Neural progenitor cell (in vitro differentiated cells): ENCODE results near the gene TAS2R16. TPM values are rescaled to one million over a fixed set of nuclear protein-coding genes. Genes with fewer than 3 reads are reported as not detected.

ENCODE experiments used
- DNase-seq: peaks from one replicate; pipeline ENCODE4 v3.0.0-alpha.2; 2016; ENCODE audit warnings: low spot score
- H2AFZ ChIP-seq: fragments of 200-600 bp; sonication (generic); replicated peaks from 2 replicates; pipeline ENCODE4 v1.6.1; 2016; ENCODE audit warnings: antibody characterized with exemption
- H3F3A ChIP-seq: fragments of 200-600 bp; sonication (generic); 2 replicates; pipeline ENCODE4 v1.6.1; 2016; ENCODE audit warnings: antibody characterized with exemption, low read depth
- H3K27ac ChIP-seq: fragments of 200-600 bp; sonication (generic); 2 replicates; pipeline ENCODE4 v1.5.1; 2016; ENCODE audit warnings: mild to moderate bottlenecking
- H3K27me3 ChIP-seq: fragments of 200-600 bp; sonication (generic); 2 replicates; pipeline ENCODE4 v1.6.1; 2016; ENCODE audit warnings: mild to moderate bottlenecking, moderate library complexity
- H3K36me3 ChIP-seq: fragments of 200-600 bp; sonication (generic); 2 replicates; pipeline ENCODE4 v1.5.1; 2016
- H3K4me1 ChIP-seq: fragments of 200-600 bp; sonication (generic); 2 replicates; pipeline ENCODE4 v1.6.1; 2016; ENCODE audit warnings: mixed run types
- H3K4me2 ChIP-seq: fragments of 200-600 bp; sonication (generic); 2 replicates; pipeline ENCODE4 v1.6.1; 2016
- H3K4me3 ChIP-seq: fragments of 200-600 bp; sonication (generic); 2 replicates; pipeline ENCODE4 v1.5.1; 2016
- H3K79me2 ChIP-seq: fragments of 200-600 bp; sonication (generic); 2 replicates; pipeline ENCODE4 v1.6.1; 2016; ENCODE audit warnings: low read depth
- H3K9ac ChIP-seq: fragments of 200-600 bp; sonication (generic); 2 replicates; pipeline ENCODE4 v1.6.1; 2016
- H3K9me3 ChIP-seq: fragments of 200-600 bp; sonication (generic); 2 replicates; pipeline ENCODE4 v1.5.1; 2016; ENCODE audit warnings: low read depth
- H4K20me1 ChIP-seq: fragments of 200-600 bp; sonication (generic); 2 replicates; pipeline ENCODE4 v1.6.1; 2016; ENCODE audit warnings: low read depth
- H3K27ac Mint-ChIP-seq: 3 replicates; pipeline ENCODE4 v1.8.0; 2021; ENCODE audit warnings: mixed read lengths
- H3K27me3 Mint-ChIP-seq: 2 replicates; pipeline ENCODE4 v1.8.0; 2022; ENCODE audit warnings: low read depth, mild to moderate bottlenecking, inconsistent platforms, moderate library complexity, mixed read lengths; ENCODE audit not compliant: insufficient read depth
- H3K36me3 Mint-ChIP-seq: 3 replicates; pipeline ENCODE4 v1.8.0; 2021; ENCODE audit warnings: mixed read lengths
- H3K4me1 Mint-ChIP-seq: 3 replicates; pipeline ENCODE4 v1.8.0; 2021; ENCODE audit warnings: mixed read lengths
- H3K4me3 Mint-ChIP-seq: 3 replicates; pipeline ENCODE4 v1.8.0; 2021; ENCODE audit warnings: mild to moderate bottlenecking, moderate library complexity, mixed read lengths
- H3K9me3 Mint-ChIP-seq: 3 replicates; pipeline ENCODE4 v1.8.0; 2020; ENCODE audit warnings: mixed read lengths
- CTCF ChIP-seq: fragments of 200-600 bp; sonication (generic); IDR thresholded peaks from 2 replicates; pipeline ENCODE4 v1.5.1; 2017; ENCODE audit warnings: antibody characterized with exemption, mild to moderate bottlenecking
- EZH2 ChIP-seq: fragments of 200-600 bp; sonication (generic); IDR thresholded peaks from 2 replicates; pipeline ENCODE4 v1.6.1; 2017; ENCODE audit warnings: antibody characterized with exemption, mild to moderate bottlenecking, moderate library complexity
- EZH2phosphoT487 ChIP-seq: fragments of 200-600 bp; sonication (generic); IDR thresholded peaks from 2 replicates; pipeline ENCODE4 v1.6.1; 2017; ENCODE audit warnings: antibody characterized with exemption
- total RNA-seq: library from RNA; depleted of rRNA; stranded (reverse); fragments of >200 nt; gene quantifications from 2 replicates; pipeline ENCODE4 v1.2.3, GENCODE V29; 2015; ENCODE audit warnings: low replicate concordance

The TAS2R16 gene
- total RNA-seq, 1 donor from 2014 or later = not detected

- no peak overlapping the region for H3K4me3 Mint-ChIP-seq
- no peak overlapping the region for H3K27ac Mint-ChIP-seq
- peaks cover 14% of the 10 kb centered on the region for H3K4me1 ChIP-seq
- no peak overlapping the region for H3K27ac ChIP-seq
- no peaks in the 10 kb centered on the region for H3K27me3 ChIP-seq
- H4K20me1 ChIP-seq = no peaks in the 10 kb centered on the region
- H3K9me3 ChIP-seq = no peaks in the 10 kb centered on the region
- peaks cover 6% of the 10 kb centered on the region for H3K4me1 Mint-ChIP-seq
- no peak overlapping the region for H3K4me3 ChIP-seq
- peaks cover 4% of the 10 kb centered on the region for H3K27me3 Mint-ChIP-seq
- no peaks in the 10 kb centered on the region for H3K79me2 ChIP-seq
- no peaks in the 10 kb centered on the region for H3K36me3 Mint-ChIP-seq
- H3K36me3 ChIP-seq = no peaks in the 10 kb centered on the region
- no peak overlapping the region for H2AFZ ChIP-seq
- peaks cover 16% of the 10 kb centered on the region for H3F3A ChIP-seq
- H3K9me3 Mint-ChIP-seq = peaks cover 2% of the 10 kb centered on the region
- H3K9ac ChIP-seq = no peak overlapping the region
- TF ChIP-seq CTCF (no peak), EZH2phosphoT487 (no peak), EZH2 (no peak)
- no peak for DNase-seq
- no peak overlapping the region for H3K4me2 ChIP-seq
Observed at GRCh38 chr7:122989041-122989440, 6.5 kb downstream of the TAS2R16 start.

GRCh38 chr7:122988333-122988732 is 7.2 kb downstream of the TAS2R16 start:
- no peak overlapping the region for H3K4me2 ChIP-seq
- H3K27ac Mint-ChIP-seq = no peak overlapping the region
- DNase-seq = no peak

GRCh38 chr7:122987463-122987862 is 8.0 kb downstream of the TAS2R16 start:
- Histone ChIP-seq H3F3A (peaks cover 16% of the 10 kb centered on the region), H3K4me2 (peak overlapping the region; percentile 44), H3K36me3 (no peaks in the 10 kb centered on the region), H3K4me1 (peaks cover 28% of the 10 kb centered on the region), H3K9ac (no peak overlapping the region), H3K9me3 (no peaks in the 10 kb centered on the region), H3K4me3 (no peak overlapping the region), H3K27ac (no peak overlapping the region), H4K20me1 (no peaks in the 10 kb centered on the region), H3K27me3 (no peaks in the 10 kb centered on the region), H3K79me2 (no peaks in the 10 kb centered on the region), H2AFZ (no peak overlapping the region)
- H3K27ac Mint-ChIP-seq = no peak overlapping the region
- H3K4me3 Mint-ChIP-seq = no peak overlapping the region
- no peaks in the 10 kb centered on the region for H3K36me3 Mint-ChIP-seq
- DNase-seq = peak; percentile 41
- TF ChIP-seq EZH2 (no peak), EZH2phosphoT487 (no peak), CTCF (no peak)
- H3K4me1 Mint-ChIP-seq = peaks cover 11% of the 10 kb centered on the region
- H3K9me3 Mint-ChIP-seq = peaks cover 2% of the 10 kb centered on the region
- H3K27me3 Mint-ChIP-seq = peaks cover 4% of the 10 kb centered on the region

More at GRCh38 chr7:122988333-122988732, 7.2 kb downstream of the TAS2R16 start:
- H2AFZ ChIP-seq = no peak overlapping the region
- Mint-ChIP-seq H3K9me3 (peaks cover 2% of the 10 kb centered on the region), H3K4me1 (peaks cover 7% of the 10 kb centered on the region), H3K36me3 (no peaks in the 10 kb centered on the region), H3K4me3 (no peak overlapping the region), H3K27me3 (peaks cover 4% of the 10 kb centered on the region)
- TF ChIP-seq CTCF (no peak), EZH2 (no peak), EZH2phosphoT487 (no peak)
- no peaks in the 10 kb centered on the region for H3K9me3 ChIP-seq
- no peaks in the 10 kb centered on the region for H4K20me1 ChIP-seq
- no peak overlapping the region for H3K27ac ChIP-seq
- no peaks in the 10 kb centered on the region for H3K36me3 ChIP-seq
- H3K27me3 ChIP-seq = no peaks in the 10 kb centered on the region
- H3K4me1 ChIP-seq = peaks cover 20% of the 10 kb centered on the region
- no peaks in the 10 kb centered on the region for H3K79me2 ChIP-seq
- H3K9ac ChIP-seq = no peak overlapping the region
- H3K4me3 ChIP-seq = no peak overlapping the region
- peaks cover 16% of the 10 kb centered on the region for H3F3A ChIP-seq
